GM21786 (cell line): ENCODE data around the gene KCNQ1.
A peak's percentile ranks its signal among the peaks of the same experiment; 100 is the strongest.

ENCODE experiments used
- ATAC-seq: cut with Tn5 transposase; IDR thresholded peaks from one replicate; pipeline ENCODE4 v1.9.1; 2021; ENCODE audit not compliant: unreplicated experiment

Gene KCNQ1

DNA sequence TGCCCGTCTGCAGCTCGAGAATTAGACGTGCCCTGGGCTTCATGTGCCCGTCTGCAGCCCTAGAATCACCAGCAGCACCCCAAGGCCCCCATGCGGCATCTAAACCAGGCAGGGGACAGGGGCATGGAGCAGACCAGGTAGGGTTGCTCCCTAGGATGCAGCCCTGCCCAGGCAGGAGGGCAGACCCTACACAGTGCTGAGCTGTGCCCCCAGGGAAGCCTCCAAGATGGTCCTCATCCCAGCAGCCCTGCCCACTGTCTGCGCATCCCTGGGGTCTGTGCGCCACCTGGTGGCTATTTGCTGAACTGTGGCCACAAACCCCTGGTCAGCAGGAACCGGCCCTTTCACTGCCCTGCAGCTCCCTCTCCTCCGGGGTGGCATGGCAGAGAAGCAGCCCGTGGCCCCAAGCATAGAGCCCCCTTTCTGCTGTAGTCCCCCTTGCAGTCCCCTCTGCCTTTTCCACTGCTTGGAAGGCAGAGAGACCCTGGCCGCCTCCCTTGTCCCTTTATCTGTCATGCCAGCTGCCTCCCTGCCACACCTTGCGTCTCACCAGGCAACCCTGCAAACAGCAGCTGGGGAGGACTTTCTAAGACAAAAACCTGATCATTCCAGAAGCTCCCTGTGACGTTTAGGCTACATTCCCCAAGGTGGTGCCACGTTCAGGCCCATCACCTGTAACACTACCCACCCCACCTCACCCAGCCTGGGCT is 86.6 kb downstream of the KCNQ1 start:
- ATAC-seq, result no peak

DNA sequence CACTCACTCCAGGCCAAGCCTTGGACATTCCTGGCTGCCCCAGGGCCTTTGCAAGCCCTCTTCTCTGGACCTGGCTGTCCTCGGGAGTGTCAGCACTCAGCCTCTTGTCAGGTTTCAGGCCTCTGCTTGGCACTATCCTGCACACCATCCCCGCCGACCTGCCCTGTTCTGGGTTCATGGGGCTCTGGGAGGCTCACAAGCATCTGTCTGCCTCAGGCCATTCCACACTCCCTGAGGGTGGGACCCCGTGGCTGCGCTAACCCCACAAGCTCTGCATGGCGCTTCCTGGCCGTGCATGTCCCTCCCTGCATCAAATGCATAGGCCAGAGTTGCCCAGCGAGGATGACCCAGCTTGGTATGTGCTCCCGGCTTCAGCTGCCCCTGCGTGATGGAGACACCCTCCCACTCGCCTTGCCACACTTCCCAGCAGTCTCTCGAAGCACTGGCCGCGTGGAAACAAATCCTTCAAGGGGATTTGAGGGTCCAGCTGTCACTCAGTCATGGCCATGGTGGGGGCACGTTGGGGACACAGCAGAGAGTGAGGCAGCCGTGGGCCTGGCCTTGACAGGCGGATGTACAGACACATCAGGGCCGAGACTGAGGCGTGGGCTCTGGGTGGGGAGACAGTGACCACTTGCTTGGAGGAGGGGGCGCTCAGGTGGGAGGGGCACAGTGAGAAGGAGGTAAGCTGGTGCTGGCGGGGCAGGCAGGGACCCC is 87.3 kb downstream of the KCNQ1 start:
- no peak for ATAC-seq

DNA sequence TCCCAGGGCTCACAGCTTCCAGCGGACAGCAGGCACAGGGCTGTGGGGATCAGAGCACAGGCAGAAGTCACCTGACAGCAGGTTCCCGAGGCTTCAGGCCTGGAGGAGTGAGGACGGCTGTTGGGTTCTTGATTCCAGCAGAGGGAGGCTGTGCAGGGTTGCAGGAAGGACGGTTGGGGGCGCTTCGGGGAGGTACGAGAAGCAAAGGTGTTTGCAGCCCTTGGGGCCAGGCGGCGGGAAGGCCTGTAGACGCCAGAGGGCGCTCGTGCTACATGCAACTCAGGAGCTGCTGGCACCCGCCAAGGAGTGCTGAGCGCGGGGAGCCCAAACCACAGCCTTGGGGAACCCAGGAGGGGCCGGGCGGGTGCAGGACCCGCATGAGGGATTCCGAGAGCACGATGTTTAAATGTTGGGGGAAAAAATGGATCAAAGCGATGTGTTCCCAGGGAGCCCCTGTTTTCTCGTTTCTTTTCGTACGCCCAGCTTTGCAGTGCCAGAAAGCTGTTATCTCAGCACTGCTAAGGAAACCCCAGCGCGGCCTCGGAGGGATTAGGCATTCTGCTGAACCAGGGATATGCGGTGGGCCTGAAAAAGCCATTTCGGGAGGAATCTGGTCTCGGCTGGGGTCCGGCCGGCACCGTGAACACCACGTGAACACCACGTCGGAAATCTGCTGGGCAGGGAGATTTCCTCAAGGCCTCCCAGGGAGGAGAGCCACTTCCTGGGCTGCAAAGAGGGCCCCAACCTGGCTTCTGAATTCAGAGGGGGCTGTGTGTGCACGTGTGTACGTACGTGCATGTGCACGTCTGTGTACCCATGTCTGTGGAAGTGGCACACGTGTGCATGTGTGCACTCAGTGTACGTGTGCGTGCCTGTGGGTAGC is 88.1 kb downstream of the KCNQ1 start:
- peak; percentile 68 for ATAC-seq

DNA sequence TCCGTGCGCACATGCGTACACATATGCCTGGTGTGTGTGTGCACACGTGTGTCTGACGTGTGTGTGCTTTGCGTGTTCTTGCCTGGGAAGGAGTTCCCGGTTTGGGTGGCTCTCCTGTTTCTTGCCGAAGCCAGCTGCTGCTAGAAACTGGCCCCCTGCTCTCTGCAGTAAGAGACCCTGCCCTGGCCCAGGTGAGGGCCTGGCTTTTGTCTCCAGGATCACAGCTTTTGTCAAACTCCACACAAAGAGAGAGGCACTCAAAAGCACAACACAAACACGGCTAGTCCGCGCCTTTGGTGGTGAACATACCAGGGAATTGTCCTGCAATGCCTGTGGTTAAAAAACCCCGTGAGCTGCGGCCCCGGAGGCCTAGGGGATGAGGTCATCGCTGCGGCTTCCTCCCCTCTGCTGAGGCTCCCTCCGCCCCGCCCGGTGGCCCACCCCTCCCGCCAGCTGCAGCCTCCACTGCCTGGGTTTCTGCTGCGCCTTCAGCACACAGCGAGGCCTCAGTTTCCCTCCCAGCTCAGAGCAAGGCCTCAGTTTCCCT is 88.9 kb downstream of the KCNQ1 start:
- no peak for ATAC-seq

DNA sequence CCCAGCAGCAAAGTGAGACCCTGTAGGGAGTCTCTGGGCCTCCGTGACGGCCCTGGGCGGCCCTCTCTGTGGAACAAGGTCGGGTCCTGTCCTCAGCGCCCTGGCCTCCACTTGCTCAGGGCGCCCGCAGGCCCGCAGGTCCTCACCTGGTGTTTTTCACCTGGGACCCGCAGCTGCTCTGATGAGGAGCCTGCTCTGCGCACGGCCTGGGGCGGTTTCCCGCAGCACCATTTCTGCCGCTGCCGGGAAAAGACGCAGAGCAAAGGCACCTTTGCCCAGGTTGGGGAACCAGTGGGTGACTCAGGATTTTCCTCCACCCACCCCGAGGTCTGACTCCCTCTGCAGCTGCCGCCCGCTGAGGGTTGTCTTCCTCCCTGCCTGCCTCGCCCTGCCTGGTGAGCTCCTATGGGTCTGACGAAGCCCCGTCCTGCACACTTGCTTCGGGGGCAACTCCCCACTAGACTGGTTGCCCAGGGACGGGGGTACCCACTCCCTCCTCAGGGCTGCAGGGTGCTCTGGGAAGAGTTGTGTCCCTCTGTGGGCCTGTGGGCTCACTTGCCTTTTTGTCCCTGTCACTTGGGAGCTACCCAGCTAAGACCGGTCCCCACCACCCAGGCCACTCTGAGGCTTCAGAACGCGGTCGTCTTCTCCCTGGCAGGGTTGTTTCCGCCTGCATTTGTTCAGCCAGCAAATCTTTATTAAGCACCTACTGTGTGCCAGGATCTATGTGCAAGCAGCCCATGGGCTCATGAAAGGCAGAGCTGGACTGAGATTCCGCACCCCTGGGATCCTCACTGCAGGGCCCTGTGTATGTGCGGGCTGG is 89.5 kb downstream of the KCNQ1 start:
- ATAC-seq, result no peak

DNA sequence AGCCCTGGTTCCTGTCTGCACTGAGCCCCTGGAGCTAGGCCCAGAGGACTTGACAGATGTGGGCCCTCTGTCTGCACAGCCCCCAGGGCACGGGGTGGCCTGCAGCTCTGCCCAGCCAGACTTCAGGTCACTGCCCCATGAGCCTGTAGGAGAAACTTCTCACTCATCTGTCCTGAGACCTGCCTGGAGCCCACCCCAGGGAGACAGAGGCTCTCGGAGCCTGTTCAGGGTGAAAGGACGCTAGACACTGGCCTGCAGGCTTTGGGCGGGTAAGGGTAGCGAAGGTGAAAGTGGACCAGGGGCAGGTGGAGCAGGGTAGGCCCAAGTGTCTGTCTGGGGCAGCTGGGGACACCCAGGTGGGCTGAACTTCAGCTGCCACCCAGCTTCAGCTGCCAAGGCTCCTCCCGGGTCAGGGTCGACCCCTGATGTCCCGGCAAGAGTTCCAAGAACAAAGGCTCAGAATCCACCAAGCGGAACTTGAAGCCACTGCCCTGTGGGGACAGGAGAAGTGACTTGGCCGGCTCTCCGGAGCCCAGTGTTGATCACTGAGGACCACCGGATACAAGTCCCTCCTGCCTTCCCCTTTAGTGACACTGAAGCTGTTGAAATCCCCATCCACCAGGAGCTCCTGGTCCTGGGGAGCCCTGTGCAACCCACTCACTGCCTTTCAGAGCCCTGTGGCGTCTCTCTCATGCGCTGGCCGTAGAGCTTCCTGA is 90.3 kb downstream of the KCNQ1 start:
- no peak for ATAC-seq

DNA sequence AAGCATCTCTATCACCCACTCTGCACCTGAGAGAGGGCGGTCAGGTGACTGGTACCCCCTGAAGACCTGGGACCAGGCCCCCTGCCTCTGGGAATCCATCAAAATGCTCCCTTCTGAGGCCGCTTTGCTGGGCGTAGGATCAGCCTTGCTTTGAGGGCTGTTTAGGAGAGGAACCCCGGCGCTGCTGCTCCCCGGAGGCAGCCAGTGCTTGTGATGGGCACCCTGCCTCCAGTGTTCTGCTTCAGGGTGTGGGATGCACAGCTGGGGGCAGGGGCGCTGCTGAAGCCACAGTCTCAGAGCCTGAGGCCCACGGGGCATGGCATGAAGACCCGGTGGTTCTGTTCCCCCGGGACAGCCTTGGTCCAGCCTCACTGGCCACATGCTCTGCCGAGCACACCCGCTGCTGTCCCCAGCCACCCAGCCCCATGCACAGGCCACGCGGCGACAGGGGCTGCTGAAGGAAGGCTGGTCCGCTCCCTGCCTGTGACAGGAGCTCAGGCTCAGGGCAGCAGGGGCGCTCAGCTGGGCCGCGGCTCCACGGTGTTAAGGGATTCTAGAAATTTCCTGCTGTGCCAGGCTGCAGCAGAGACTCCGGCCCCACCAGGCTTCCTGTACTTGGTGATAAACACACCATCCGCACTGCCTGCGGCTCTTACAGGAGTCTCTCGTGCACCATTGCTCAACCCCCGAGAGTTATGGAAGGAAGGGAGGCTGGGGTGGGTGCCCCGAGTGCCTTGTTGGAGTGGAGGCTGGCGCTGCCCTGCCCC is 91.0 kb downstream of the KCNQ1 start:
- no peak for ATAC-seq

DNA sequence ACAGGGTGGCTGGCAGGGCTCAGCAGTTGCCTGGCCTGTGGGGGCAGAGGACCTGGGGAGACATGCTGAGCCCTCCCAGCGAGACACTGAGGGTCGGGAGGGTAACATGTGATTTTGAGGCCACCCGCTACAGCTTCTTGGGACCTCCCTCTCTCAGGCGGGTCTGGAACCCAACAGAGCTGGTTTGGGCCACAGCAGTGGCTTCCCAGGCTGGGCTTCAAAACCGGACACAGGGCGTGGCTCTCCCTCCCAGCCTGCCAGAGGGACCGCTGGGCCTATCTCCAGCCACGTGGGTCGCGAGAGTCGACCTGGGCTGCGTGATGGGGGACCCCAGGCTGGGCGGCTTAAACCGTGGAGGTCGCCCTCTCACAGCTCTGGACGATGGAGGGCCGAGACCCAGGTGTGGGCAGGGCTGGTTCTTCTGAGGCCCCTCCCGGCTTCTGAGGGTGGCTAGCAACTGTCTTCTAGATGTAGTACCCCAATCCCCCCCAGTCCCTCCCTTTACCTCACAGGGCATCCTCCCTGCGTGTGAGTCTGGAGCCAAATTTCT is 91.7 kb downstream of the KCNQ1 start:
- no peak for ATAC-seq

DNA sequence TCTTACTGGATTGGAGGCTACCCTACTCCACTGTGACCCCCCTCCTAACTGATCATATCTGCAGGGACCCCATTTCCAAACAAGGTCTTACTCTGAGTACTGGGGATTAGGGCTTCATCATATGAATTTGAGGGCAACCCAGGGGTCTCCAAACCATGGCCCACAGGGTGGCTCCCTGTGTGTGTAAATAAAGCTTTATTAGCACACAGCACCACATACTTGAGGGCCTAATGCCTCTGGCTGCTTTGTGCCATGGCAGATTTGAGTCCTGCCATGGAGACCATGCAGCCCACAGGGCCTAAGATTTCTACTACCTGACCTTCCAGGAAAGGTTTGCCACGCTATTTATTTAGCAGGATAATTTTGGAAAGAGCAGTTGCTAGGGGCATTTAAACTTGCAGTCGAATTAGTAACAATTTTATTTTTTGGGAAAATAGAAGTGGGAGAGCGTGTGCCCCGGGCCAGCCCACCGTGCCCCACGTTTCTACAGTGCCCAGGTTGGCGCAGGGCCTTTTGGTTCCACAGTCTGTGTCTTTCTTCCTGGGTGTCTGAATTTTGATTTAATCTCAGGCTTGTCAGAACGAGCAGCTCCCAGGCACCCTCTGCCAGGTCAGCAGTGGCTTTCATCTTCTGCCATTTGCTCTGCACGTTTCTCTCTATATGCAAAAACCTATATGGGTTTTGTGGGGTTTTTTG is 92.3 kb downstream of the KCNQ1 start:
- no peak for ATAC-seq

DNA sequence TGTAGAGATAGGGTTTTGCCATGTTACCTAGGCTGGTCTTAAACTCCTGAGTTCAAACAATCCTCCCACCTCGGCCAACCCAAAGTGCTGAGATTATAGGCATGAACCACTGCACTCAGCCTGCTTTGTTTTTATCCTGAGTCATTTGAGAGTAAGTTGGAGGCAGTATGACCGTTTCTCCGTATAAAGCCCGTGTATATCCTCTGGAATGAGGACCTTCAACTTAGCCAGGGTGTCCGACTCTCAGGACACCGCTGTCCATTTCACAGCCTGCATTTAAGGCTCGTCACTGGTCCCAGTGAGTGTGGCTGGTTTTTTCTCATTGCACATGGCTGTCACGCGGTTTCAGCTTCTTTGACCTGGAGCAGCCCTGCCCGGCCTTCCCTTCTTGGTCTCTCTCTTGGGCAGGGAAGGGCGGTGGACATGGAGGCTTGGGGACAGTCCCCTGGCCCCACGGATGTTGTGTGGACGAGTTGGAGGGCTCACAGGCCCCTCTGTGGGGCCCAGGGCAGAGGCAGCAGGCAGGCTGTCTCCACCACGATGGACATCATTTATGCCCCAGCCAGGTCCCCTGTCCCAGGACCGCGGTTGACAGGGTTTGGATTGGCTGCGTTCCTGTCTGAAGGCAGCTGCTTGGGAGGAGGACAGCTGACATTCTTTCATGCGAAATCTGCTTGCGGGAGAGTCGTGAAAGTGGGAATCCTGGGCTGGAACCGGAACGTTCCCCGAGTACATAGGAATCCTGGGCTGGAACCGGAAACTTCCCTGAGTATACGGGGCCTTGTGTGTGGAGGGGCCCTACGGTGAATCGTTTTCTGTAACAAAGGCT is 93.3 kb downstream of the KCNQ1 start:
- ATAC-seq, result no peak

DNA sequence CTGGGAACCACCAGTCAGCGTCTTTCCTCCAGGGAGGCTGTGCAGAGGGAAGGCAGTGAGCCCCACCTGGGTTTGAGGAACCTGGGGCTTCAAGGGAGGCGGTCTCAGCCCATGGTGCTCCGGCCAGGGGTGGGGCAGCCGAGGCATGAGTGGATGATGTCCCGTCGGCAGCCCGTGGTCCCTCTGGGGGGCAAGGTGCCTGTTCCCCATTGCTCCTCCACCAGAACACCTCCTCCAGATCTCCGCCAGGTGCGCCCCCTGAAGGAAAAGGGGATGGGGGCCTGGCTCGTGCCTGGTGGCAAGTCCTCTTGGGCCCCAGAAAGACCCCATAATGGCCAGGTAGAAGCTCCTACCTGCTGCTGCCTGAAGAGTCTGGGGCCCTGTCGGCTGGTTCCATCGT is 94.1 kb downstream of the KCNQ1 start:
- no peak for ATAC-seq

DNA sequence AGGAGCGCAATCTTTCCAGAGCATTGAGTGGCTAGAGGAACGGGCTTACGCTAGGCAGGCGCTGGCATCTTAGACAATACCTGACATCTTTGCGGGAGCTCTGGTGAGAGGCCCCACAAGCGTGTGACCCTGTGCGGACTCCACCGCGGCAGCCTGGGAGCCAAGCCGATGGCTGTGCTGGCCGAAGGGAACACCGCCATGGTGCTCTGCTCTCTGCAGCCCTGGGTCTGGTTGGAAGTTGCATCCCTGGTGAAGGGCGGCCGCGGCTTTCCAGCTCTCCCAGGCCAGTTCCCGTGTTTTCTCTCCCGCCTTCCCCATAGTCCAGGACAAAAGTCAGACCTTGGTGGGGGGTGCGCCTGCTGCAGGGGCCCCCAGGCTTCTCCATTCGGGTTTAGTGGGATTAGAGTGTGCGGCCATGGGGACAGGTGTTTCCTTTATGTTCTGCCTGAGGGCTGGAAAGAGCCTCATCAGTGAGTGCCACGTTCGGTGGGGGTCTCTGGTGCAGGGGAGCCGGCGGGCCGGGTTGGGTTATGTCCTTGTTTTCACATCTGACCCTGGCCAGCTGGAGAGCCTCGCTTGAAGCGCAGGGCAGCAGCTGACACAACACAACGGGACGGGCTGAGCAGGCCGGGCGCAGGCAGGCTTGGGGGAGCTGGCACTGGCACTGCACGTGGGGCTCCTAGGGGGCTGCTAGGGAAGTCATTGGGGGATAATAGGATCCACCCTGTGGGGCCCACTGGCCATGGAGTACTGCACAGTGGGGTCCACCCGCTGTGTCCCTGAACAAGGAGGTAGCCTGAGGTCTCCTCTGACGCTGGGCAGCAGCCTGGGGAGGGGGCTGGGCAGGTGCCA is 94.8 kb downstream of the KCNQ1 start:
- ATAC-seq, result no peak

DNA sequence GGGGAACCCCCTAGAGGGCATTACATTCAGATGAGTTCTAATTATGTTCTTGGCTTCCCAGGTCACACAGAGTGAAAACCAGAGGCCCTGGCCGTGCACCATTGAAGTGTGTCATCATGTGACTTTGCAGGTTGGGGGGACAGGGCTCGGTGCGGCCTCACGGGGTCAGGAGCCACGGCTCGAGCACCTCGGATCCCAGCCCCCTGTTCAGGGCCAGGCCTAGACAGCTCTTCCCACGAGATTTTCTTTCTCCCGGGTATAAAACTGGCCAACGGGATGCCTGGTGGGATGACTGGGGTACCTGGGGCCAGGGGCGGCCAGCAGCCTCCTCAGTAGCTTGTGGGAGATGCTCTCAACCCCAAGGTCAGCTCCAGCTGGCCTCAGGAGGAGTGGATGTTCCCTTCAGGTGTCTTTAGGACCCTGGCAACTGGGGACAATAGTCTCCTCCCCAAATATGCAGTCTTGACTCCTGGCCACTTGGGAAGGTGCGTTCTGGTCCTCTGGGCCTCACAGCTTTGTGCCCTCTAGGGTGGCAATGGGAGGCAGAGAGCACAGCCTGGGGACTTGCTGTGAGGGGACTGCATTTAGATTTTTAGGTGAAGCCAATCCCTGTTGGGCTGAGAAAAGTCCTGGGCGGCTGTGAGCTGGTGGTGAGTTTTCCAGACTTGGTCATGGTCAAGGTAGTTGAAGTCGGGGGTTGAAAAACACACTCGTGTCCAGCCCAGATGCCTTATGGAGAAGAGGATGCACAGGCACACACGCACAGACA is 95.6 kb downstream of the KCNQ1 start:
- ATAC-seq, result no peak

DNA sequence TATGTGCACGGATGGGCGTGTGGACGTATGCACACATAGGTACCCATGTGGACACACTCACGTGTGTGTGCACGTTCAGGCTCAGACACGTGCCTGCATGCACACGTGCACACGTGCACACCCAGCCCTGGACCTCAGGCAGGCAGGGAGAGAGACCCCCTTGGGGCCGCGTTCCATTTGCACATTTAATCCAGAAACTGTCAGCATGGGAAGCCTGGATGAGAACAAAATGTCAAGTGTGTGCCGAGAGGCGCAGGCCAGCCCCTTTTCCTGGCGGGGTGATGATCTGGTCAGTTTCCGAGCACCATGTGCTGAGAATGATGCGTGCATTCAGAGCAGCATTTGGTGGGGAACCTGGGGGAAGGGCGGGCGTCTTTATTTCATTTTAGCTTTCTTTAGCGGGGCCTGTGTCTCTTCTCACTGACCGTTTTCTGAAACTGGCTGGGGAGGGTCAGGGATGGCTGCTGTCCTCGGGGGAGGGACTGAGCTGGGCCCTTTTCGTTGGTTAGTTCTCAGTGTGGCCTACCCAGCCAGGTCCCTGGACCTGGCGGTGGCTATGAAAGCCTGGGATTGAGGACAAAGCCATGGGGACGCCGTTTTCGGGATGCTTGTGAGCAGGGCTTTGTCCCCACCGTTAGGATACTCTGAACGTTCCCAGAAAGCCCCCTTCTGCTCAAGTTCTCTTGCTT is 96.3 kb downstream of the KCNQ1 start:
- ATAC-seq, result no peak

DNA sequence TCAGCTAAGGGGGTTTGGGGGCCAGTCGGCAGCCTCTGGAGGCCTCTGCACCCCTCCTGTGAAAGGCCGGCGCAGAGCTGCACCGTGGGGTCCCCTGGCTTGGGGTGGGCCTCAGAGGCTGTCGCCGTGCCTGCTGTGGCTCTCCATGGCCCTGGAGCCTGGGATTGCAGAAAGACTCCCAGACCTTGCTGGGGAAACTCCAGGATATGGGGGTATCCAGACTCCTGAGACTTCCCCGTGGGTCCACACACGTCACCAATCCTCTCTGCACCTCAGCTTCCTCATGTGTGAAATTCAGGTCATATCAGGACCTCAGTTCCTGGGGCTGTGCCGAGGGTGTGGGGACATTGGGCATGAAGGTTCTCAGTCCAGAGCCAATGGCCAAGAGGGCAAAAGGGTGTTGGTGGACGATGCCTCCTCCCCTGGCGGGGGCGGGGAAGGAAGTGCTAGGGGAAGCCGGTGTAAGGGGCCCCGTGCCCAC is 97.1 kb downstream of the KCNQ1 start:
- no peak for ATAC-seq
